Mucosa of descending colon (tissue), 3 donors: Measurements from ENCODE around the gene PITX1. TPM values are rescaled to one million over a fixed set of nuclear protein-coding genes. Genes with fewer than 3 reads are reported as not detected.
"Not testable (repeated sequence)": the region's sequence is repeated elsewhere in the genome, so short reads cannot be mapped to it uniquely, and the experiment has no call there.

ENCODE experiments used
- ATAC-seq: fragments of 200-7000 bp; cut with Tn5 transposase; one replicate; pipeline ENCODE4 v1.9.1; 2020; ENCODE audit warnings: mild to moderate bottlenecking, moderate library complexity
- DNase-seq, 3 donors: peaks; one replicate each; pipeline ENCODE4 v3.0.0-alpha.2; 2020
- H3K36me3 ChIP-seq: fragments of 200-600 bp; one replicate; pipeline ENCODE4 v1.8.0; 2021; ENCODE audit warnings: low read depth, mild to moderate bottlenecking
- H3K4me1 ChIP-seq: fragments of 200-600 bp; one replicate; pipeline ENCODE4 v1.8.0; 2021; ENCODE audit warnings: low read depth, mild to moderate bottlenecking
- H3K4me3 ChIP-seq: fragments of 200-600 bp; one replicate; pipeline ENCODE4 v1.8.0; 2021; ENCODE audit warnings: mild to moderate bottlenecking
- H3K9me3 ChIP-seq: fragments of 200-600 bp; one replicate; pipeline ENCODE4 v1.8.0; 2021; ENCODE audit warnings: mild to moderate bottlenecking
- CTCF ChIP-seq: fragments of 200-600 bp; IDR thresholded peaks from one replicate; pipeline ENCODE4 v1.8.0; 2022; ENCODE audit warnings: antibody characterized with exemption, mild to moderate bottlenecking
- intact Hi-C, 2 donors: fragments of 100-400 bp; cut with DNase I in 1 of 2; cut with micrococcal nuclease in 1 of 2; formaldehyde crosslinking; loops; one replicate each; pipeline versions ENCODE4 v1.11.0 to v1.11.1; 2022; cut with DNase I, micrococcal nuclease
- total RNA-seq, 3 donors: library from RNA; stranded (reverse); fragmentation: NEBNext Ultra II Directional in 2 of 3; extraction: Animal tissue kit (Norgen Biotek cat#: 25700) in 2 of 3; gene quantifications; one replicate each; pipeline versions ENCODE4 v1.2.1 to v1.2.4, GENCODE V29; 2021 to 2023
- donor health status: DM: no; HTN: no; CAD: no; lungs with moderate emphysema.
- donor health status: DM: no; HTN: no; CAD: no.
- donor health status: DM: no; HTN: yes; CAD: no.

The PITX1 gene
- total RNA-seq, 3 donors from 2014 or later: 5.0 to 10.7 (median 6.2) TPM

- no peak for ATAC-seq
- no peak for TF ChIP-seq CTCF
- DNase-seq: no peak
- intact Hi-C loops: no loop called here
- Histone ChIP-seq H3K9me3 (no peaks in the 10 kb centered on the region), H3K4me3 (no peak overlapping the region), H3K4me1 (no peaks in the 10 kb centered on the region), H3K36me3 (no peaks in the 10 kb centered on the region)
These were observed 38.1 kb downstream of the PITX1 start for GRCh38 chr5:134995850-134996402.

- intact Hi-C loops: no loop called here
- Histone ChIP-seq H3K9me3 (no peaks in the 10 kb centered on the region), H3K4me1 (no peaks in the 10 kb centered on the region), H3K36me3 (no peaks in the 10 kb centered on the region), H3K4me3 (no peak overlapping the region)
- ATAC-seq (no peak), DNase-seq (no peak)
- no peak for TF ChIP-seq CTCF
These were observed 39.4 kb downstream of the PITX1 start for GRCh38 chr5:134994560-134995156.

- Histone ChIP-seq H3K4me1 (no peaks in the 10 kb centered on the region), H3K36me3 (no peaks in the 10 kb centered on the region), H3K4me3 (no peak overlapping the region), H3K9me3 (no peaks in the 10 kb centered on the region)
- DNase-seq (no peak), ATAC-seq (no peak)
- intact Hi-C loops: no loop called here
- no peak for TF ChIP-seq CTCF
These were observed 40.9 kb downstream of the PITX1 start for GRCh38 chr5:134993161-134993560.

GRCh38 chr5:134992148-134992547 lies 41.9 kb downstream of the PITX1 start:
- no peak for ATAC-seq
- H3K4me1 ChIP-seq: no peaks in the 10 kb centered on the region
- H3K36me3 ChIP-seq: no peaks in the 10 kb centered on the region
- intact Hi-C loops: no loop called here
- H3K9me3 ChIP-seq: no peaks in the 10 kb centered on the region
- no peak for DNase-seq
- no peak for TF ChIP-seq CTCF
- H3K4me3 ChIP-seq: no peak overlapping the region

GRCh38 chr5:134990183-134990582 lies 43.8 kb downstream of the PITX1 start:
- H3K9me3 ChIP-seq, H3K36me3 ChIP-seq, H3K4me3 ChIP-seq, DNase-seq, H3K4me1 ChIP-seq, ATAC-seq, intact Hi-C loops: not testable (repeated sequence)

GRCh38 chr5:134989266-134989830 lies 44.7 kb downstream of the PITX1 start:
- Histone ChIP-seq H3K36me3 (no peaks in the 10 kb centered on the region), H3K4me3 (no peak overlapping the region), H3K9me3 (no peaks in the 10 kb centered on the region), H3K4me1 (no peaks in the 10 kb centered on the region)
- ATAC-seq (no peak), DNase-seq (no peak)
- no peak for TF ChIP-seq CTCF
- intact Hi-C loops: no loop called here
